ENCODE measurements around the gene PTPRN2. TPM values are rescaled to one million over a fixed set of nuclear protein-coding genes. Genes with fewer than 3 reads are reported as not detected.

PTPRN2 gene
- total and polyA plus RNA-seq, 2 donors from 2014 or later = 4.8 to 6.2 TPM

DNA sequence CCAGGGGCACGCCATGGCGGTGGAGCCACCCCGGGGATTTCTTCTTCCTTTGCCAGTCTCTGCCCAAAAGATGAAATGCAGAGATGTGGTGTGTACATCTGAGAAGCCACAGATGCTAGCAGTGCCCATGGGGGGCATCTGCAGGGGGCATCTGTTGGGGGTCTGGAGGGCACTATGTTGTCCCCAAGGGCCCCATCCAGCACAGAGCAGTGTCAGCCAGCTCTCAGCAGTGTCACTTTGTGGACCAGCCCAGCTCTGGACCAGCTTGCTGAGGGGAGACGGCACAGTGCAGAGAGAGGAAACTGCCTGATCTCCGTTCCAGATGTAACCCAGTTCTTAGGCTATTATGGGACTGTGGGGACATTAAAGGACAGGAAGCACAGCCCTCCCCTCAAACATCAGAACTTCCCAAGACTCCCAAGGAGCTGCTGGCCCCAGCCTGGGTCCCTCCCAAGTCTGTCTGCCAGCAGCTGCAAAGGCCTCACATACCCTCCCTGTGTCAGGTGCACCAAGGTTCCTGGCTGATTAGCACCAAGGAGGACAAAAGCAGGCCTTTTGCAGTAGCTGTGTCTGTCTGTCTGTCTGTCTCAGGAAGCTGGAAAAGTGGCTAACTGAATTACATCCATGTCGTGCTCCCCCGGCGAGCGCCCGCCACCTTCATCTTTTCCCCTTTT, 536.5 kb downstream of the PTPRN2 start:
- DNase-seq (peak in 1 of 5 donors; percentile 29), FAIRE-seq (no peak)
- Histone ChIP-seq H3K27me3 (ENCODE audit: control insufficient read depth, insufficient read depth, low read length) (no peaks in the 10 kb centered on the region), H3K4me3 (ENCODE audit: low read length in 3 of 3) (no peak overlapping the region), H3K4me1 (ENCODE audit: control insufficient read depth in 2 of 3, insufficient read depth in 2 of 3, low read depth in 1 of 3, low read length in 3 of 3) (no peaks in the 10 kb centered on the region), H3K27ac (ENCODE audit: low read depth in 2 of 2, low read length in 2 of 2) (no peak overlapping the region), H3K36me3 (ENCODE audit: control insufficient read depth in 2 of 3, insufficient read depth in 3 of 3, low read length in 3 of 3) (peaks cover 0 to 3% (median 0%) of the 10 kb centered on the region in 3 donors), H3K9ac (ENCODE audit: low read length in 3 of 3) (no peak overlapping the region), H3K9me3 (ENCODE audit: control insufficient read depth in 2 of 3, insufficient read depth in 1 of 3, low read length in 3 of 3) (no peaks in the 10 kb centered on the region)
- TF ChIP-seq, protein P1, sequence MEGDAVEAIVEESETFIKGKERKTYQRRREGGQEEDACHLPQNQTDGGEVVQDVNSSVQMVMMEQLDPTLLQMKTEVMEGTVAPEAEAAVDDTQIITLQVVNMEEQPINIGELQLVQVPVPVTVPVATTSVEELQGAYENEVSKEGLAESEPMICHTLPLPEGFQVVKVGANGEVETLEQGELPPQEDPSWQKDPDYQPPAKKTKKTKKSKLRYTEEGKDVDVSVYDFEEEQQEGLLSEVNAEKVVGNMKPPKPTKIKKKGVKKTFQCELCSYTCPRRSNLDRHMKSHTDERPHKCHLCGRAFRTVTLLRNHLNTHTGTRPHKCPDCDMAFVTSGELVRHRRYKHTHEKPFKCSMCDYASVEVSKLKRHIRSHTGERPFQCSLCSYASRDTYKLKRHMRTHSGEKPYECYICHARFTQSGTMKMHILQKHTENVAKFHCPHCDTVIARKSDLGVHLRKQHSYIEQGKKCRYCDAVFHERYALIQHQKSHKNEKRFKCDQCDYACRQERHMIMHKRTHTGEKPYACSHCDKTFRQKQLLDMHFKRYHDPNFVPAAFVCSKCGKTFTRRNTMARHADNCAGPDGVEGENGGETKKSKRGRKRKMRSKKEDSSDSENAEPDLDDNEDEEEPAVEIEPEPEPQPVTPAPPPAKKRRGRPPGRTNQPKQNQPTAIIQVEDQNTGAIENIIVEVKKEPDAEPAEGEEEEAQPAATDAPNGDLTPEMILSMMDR (IDR thresholded peaks at IDR 0.05; ENCODE audit: borderline replicate concordance, extremely low read depth, insufficient read depth) = no peak
- intact Hi-C loops (cut with DNase I) = no loop called here

DNA sequence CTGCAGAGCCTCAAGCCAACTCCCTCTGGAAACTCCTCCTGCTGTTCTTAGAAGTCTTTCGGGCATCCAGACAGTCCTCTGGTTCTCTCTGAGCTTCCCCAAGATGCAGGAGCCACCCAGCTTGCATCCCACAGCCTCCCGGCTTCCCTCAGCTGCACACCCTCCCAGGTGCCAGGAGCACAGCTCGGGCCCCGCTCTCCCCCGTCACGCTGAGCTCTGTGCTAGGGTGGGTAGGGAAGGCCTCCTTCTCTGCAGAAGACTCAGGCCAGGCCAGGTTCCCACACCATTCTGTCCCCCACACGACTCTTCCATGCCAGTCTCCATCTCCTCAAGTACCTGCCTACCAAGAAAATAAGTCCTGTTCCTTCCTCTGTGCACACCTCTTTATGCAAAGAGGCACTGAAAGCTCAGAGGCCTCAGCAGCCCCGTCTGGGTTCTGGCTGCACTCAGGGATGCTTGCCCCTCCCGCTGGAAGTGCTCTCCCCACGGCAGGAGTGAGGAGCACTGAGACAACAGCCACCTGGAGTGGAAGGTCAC, 537.1 kb downstream of the PTPRN2 start:
- TF ChIP-seq, protein P1 (IDR thresholded peaks at IDR 0.05; ENCODE audit: borderline replicate concordance, extremely low read depth, insufficient read depth) = no peak
- no peaks in the 10 kb centered on the region for H3K27me3 ChIP-seq (ENCODE audit: control insufficient read depth, insufficient read depth, low read length)
- no peak overlapping the region for H3K9ac ChIP-seq (ENCODE audit: low read length in 3 of 3)
- DNase-seq (peak in 1 of 5 donors; percentile 54), FAIRE-seq (no peak)
- intact Hi-C loops (cut with DNase I) = no loop called here
- H3K36me3 ChIP-seq (ENCODE audit: control insufficient read depth in 2 of 3, insufficient read depth in 3 of 3, low read length in 3 of 3) = peaks cover 0 to 3% (median 0%) of the 10 kb centered on the region in 3 donors
- no peak overlapping the region for H3K4me3 ChIP-seq (ENCODE audit: low read length in 3 of 3)
- no peaks in the 10 kb centered on the region for H3K9me3 ChIP-seq (ENCODE audit: control insufficient read depth in 2 of 3, insufficient read depth in 1 of 3, low read length in 3 of 3)
- no peaks in the 10 kb centered on the region for H3K4me1 ChIP-seq (ENCODE audit: control insufficient read depth in 2 of 3, insufficient read depth in 2 of 3, low read depth in 1 of 3, low read length in 3 of 3)
- no peak overlapping the region for H3K27ac ChIP-seq (ENCODE audit: low read depth in 2 of 2, low read length in 2 of 2)

DNA sequence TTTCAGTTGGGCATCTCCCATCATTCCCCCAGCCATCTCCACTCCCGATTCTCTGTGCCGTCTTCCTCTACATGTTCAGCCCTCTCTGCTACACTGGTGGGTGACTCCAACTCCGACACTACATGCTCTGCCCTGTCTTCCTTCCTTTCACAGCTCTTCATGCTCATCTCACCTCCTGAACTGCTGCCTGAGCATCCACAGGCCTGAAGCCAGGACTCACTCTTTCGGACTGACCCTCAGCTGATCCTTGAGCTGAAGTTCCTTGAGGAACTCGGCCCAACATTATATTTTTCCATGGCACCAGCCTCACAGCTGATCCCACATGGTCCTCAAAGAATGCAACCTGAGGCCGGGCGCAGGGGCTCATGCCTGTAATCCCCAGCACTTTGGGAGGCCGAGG, 538.4 kb downstream of the PTPRN2 start:
- FAIRE-seq = no peak
- Histone ChIP-seq H3K9me3 (ENCODE audit: control insufficient read depth in 2 of 3, insufficient read depth in 1 of 3, low read length in 3 of 3) (no peaks in the 10 kb centered on the region), H3K27me3 (ENCODE audit: control insufficient read depth, insufficient read depth, low read length) (no peaks in the 10 kb centered on the region), H3K27ac (ENCODE audit: low read depth in 2 of 2, low read length in 2 of 2) (no peak overlapping the region), H3K4me3 (ENCODE audit: low read length in 3 of 3) (no peak overlapping the region), H3K9ac (ENCODE audit: low read length in 3 of 3) (no peak overlapping the region), H3K4me1 (ENCODE audit: control insufficient read depth in 2 of 3, insufficient read depth in 2 of 3, low read depth in 1 of 3, low read length in 3 of 3) (no peaks in the 10 kb centered on the region), H3K36me3 (ENCODE audit: control insufficient read depth in 2 of 3, insufficient read depth in 3 of 3, low read length in 3 of 3) (peaks cover 0 to 3% (median 0%) of the 10 kb centered on the region in 3 donors)
- intact Hi-C loops (cut with DNase I) = no loop called here
- TF ChIP-seq, protein P1 (IDR thresholded peaks at IDR 0.05; ENCODE audit: borderline replicate concordance, extremely low read depth, insufficient read depth) = no peak
- peak in 1 of 5 donors; percentile 20 for DNase-seq

All from kidney (tissue), 14 donors.